ENCODE measurements around the gene MKNK2. TPM values are rescaled to one million over a fixed set of nuclear protein-coding genes. Genes with fewer than 3 reads are reported as not detected.

The MKNK2 gene
- polyA plus RNA-seq, 1 of the 3 experiments (the other 2 are of a cell fraction), result 65.4 TPM

- ChIA-PET POLR2A (no interaction called here), CTCF (interaction anchor here (0.9 kb wide), 1 partner anchor 147 kb away, joined by 4 read pairs; no protein-coding TSS in a partner anchor)
- Histone ChIP-seq H3K4me2 (no peak overlapping the region), H3K9me2 (no peaks in the 10 kb centered on the region), H3K27me3 (ENCODE audit: insufficient read depth) (no peaks in the 10 kb centered on the region), H3K36me3 (replicated peaks in 1 of 2; ENCODE audit: control insufficient read depth in 1 of 2, insufficient read depth in 2 of 2, low read length in 1 of 2) (peaks cover 18 to 20% of the 10 kb centered on the region in 2 experiments), H3F3A (replicated peaks; ENCODE audit: insufficient read depth) (peaks cover 1% of the 10 kb centered on the region), H3K9ac (no peak overlapping the region), H3K4me1 (ENCODE audit: control insufficient read depth in 1 of 2, insufficient read depth in 2 of 2, low read depth in 1 of 2, low read length in 1 of 2) (no peaks in the 10 kb centered on the region), H3K9me3 (no peaks in the 10 kb centered on the region), H3K79me2 (ENCODE audit: insufficient read depth) (no peaks in the 10 kb centered on the region), H3K27ac (ENCODE audit: low read depth in 2 of 2, low read length in 1 of 2) (no peak overlapping the region), H3K4me3 (ENCODE audit: low read depth in 2 of 2, low read length in 1 of 2) (no peak overlapping the region), H4K20me1 (ENCODE audit: insufficient read depth) (no peaks in the 10 kb centered on the region), H2AFZ (ENCODE audit: low read depth) (no peak overlapping the region)
- TF ChIP-seq RAD21 (IDR thresholded peaks at IDR 0.05; ENCODE audit: low read length), result no peak
- TF ChIP-seq GABPA (IDR thresholded peaks at IDR 0.05; ENCODE audit: low read depth), result no peak
- no peak for TF ChIP-seq YY1 (IDR thresholded peaks at IDR 0.05; ENCODE audit: low read depth)
- no peak for TF ChIP-seq EP300 (IDR thresholded peaks at IDR 0.05; ENCODE audit: borderline replicate concordance in 1 of 2, low read depth in 1 of 2, low read length in 1 of 2)
- no peak for TF ChIP-seq FOSL2 (IDR thresholded peaks at IDR 0.05; ENCODE audit: borderline replicate concordance, low read depth)
- no peak for TF ChIP-seq TCF12 (IDR thresholded peaks at IDR 0.05)
- no peak for TF ChIP-seq USF2 (IDR thresholded peaks at IDR 0.05; ENCODE audit: borderline replicate concordance, low read depth, low read length)
- no peak for TF ChIP-seq NFIC (IDR thresholded peaks at IDR 0.05; ENCODE audit: borderline replicate concordance)
- TF ChIP-seq FOXM1 (IDR thresholded peaks at IDR 0.05; ENCODE audit: low read depth), result no peak
- no peak for TF ChIP-seq ZBTB33 (IDR thresholded peaks at IDR 0.05; ENCODE audit: borderline replicate concordance, low read depth)
- peak; percentile 14 for DNase-seq
- 96% methylated on average over 25 of the region's 32 CpGs for WGBS (ENCODE audit: low lambda C conversion rate)
These were observed 25.5 kb upstream of the MKNK2 start for GRCh38 chr19:2076526-2076944.

GRCh38 chr19:2072757-2073551, 21.9 kb upstream of the MKNK2 start:
- H2AFZ ChIP-seq (ENCODE audit: low read depth), result no peak overlapping the region
- no peak overlapping the region for H3K9ac ChIP-seq
- H3F3A ChIP-seq (replicated peaks; ENCODE audit: insufficient read depth), result peaks cover 8% of the 10 kb centered on the region
- H3K27ac ChIP-seq (ENCODE audit: low read depth in 2 of 2, low read length in 1 of 2), result no peak overlapping the region
- WGBS (ENCODE audit: low lambda C conversion rate), result 95% methylated on average over 21 of the region's 32 CpGs
- H3K79me2 ChIP-seq (ENCODE audit: insufficient read depth), result no peaks in the 10 kb centered on the region
- no peaks in the 10 kb centered on the region for H3K4me1 ChIP-seq (ENCODE audit: control insufficient read depth in 1 of 2, insufficient read depth in 2 of 2, low read depth in 1 of 2, low read length in 1 of 2)
- H3K36me3 ChIP-seq (replicated peaks in 1 of 2; ENCODE audit: control insufficient read depth in 1 of 2, insufficient read depth in 2 of 2, low read length in 1 of 2), result peaks cover 15 to 21% of the 10 kb centered on the region in 2 experiments
- H4K20me1 ChIP-seq (ENCODE audit: insufficient read depth), result no peaks in the 10 kb centered on the region
- no peak overlapping the region for H3K4me3 ChIP-seq (ENCODE audit: low read depth in 2 of 2, low read length in 1 of 2)
- H3K4me2 ChIP-seq, result no peak overlapping the region
- H3K27me3 ChIP-seq (ENCODE audit: insufficient read depth), result no peaks in the 10 kb centered on the region
- no peaks in the 10 kb centered on the region for H3K9me2 ChIP-seq
- no peaks in the 10 kb centered on the region for H3K9me3 ChIP-seq
- POLR2A ChIA-PET, result interaction anchor here (0.5 kb wide), 1 partner anchor 197 kb away, joined by 3 read pairs; no protein-coding TSS in a partner anchor
- TF ChIP-seq TCF12 (IDR thresholded peaks at IDR 0.05) (no peak), NFIC (IDR thresholded peaks at IDR 0.05; ENCODE audit: borderline replicate concordance) (no peak), POLR2AphosphoS5 (IDR thresholded peaks at IDR 0.05; ENCODE audit: low read depth, low read length) (no peak), USF2 (IDR thresholded peaks at IDR 0.05; ENCODE audit: borderline replicate concordance, low read depth, low read length) (no peak), CTCF (IDR thresholded peaks at IDR 0.05) (no peak), RAD21 (IDR thresholded peaks at IDR 0.05; ENCODE audit: low read length) (no peak)
- DNase-seq, result peak; percentile 6
- CTCF ChIA-PET, result interaction anchor here (0.6 to 3.0 kb wide), 3 partner anchors 16 to 127 kb away, joined by 3 to 12 read pairs (median 3); no protein-coding TSS in a partner anchor
